Measurements from ENCODE around the gene AGFG2. TPM values are rescaled to one million over a fixed set of nuclear protein-coding genes. Genes with fewer than 3 reads are reported as not detected.

AGFG2 gene
- total and polyA plus RNA-seq, 4 donors = 37.2 to 48.8 (median 42.3) TPM

DNA sequence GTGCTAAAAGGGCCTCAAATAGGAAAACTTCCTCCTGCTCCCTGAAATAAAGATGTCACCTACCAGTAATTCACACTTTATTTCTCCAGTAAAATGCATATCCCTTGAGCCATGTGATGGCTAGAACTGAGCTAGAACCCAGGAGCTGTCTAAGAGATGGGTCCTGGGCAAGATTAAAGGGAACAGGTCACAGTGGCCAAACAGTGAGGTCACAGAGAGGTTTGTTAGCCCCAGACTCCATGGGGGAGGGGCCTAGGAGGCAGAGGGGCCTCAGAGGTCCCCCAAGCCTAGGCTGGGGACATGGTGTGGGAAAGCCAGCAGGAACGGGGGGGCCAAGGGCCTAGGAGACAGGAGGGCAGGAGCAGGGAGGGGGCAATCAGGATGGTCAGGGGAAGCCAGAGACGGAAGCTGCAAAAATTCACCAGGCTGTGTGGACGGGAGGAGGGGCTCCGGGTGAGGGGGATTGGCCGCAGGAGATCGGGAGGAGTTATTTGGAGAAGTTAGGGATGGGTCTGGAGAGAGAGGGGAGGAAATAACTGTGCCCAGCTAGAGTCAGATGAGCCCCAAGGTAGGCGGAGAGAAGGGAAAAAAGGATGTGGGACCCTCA lies 50.4 kb downstream of the AGFG2 start:
- whole genome bisulfite sequencing = 67% methylated on average over 7 of the region's 7 CpGs
- H3K27me3 ChIP-seq (ENCODE audit: control insufficient read depth in 4 of 4, insufficient read depth in 4 of 4, low read length in 3 of 4) = no peaks in the 10 kb centered on the region
- H3K4me3 ChIP-seq (ENCODE audit: low read depth in 1 of 3, low read length in 3 of 3) = no peak overlapping the region
- H3K36me3 ChIP-seq (ENCODE audit: control insufficient read depth in 4 of 4, insufficient read depth in 3 of 4, low read depth in 1 of 4, low read length in 3 of 4) = no peaks in the 10 kb centered on the region
- no peaks in the 10 kb centered on the region for H3K9me3 ChIP-seq (ENCODE audit: control insufficient read depth in 4 of 4, low read length in 3 of 4)
- no peak for DNase-seq (ENCODE audit: low spot score)
- H3K4me1 ChIP-seq (ENCODE audit: control insufficient read depth in 4 of 4, insufficient read depth in 4 of 4, low read length in 3 of 4) = peaks cover 0 to 17% (median 11%) of the 10 kb centered on the region in 4 donors
- no peak overlapping the region for H3K27ac ChIP-seq (ENCODE audit: low read depth in 1 of 2, low read length in 2 of 2)
- no peak overlapping the region for H3K9ac ChIP-seq (ENCODE audit: low read depth in 1 of 2, low read length in 2 of 2)
- no peak for TF ChIP-seq EGR1 (IDR thresholded peaks at IDR 0.05; ENCODE audit: low read depth in 2 of 2)
- TF ChIP-seq, protein P1, sequence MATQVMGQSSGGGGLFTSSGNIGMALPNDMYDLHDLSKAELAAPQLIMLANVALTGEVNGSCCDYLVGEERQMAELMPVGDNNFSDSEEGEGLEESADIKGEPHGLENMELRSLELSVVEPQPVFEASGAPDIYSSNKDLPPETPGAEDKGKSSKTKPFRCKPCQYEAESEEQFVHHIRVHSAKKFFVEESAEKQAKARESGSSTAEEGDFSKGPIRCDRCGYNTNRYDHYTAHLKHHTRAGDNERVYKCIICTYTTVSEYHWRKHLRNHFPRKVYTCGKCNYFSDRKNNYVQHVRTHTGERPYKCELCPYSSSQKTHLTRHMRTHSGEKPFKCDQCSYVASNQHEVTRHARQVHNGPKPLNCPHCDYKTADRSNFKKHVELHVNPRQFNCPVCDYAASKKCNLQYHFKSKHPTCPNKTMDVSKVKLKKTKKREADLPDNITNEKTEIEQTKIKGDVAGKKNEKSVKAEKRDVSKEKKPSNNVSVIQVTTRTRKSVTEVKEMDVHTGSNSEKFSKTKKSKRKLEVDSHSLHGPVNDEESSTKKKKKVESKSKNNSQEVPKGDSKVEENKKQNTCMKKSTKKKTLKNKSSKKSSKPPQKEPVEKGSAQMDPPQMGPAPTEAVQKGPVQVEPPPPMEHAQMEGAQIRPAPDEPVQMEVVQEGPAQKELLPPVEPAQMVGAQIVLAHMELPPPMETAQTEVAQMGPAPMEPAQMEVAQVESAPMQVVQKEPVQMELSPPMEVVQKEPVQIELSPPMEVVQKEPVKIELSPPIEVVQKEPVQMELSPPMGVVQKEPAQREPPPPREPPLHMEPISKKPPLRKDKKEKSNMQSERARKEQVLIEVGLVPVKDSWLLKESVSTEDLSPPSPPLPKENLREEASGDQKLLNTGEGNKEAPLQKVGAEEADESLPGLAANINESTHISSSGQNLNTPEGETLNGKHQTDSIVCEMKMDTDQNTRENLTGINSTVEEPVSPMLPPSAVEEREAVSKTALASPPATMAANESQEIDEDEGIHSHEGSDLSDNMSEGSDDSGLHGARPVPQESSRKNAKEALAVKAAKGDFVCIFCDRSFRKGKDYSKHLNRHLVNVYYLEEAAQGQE (IDR thresholded peaks at IDR 0.05) = no peak
- TF ChIP-seq RXRA (IDR thresholded peaks at IDR 0.05) = no peak
- TF ChIP-seq JUND (IDR thresholded peaks at IDR 0.05) = no peak
- TF ChIP-seq FOXA2 (IDR thresholded peaks at IDR 0.05) = no peak
- TF ChIP-seq, protein P2, sequence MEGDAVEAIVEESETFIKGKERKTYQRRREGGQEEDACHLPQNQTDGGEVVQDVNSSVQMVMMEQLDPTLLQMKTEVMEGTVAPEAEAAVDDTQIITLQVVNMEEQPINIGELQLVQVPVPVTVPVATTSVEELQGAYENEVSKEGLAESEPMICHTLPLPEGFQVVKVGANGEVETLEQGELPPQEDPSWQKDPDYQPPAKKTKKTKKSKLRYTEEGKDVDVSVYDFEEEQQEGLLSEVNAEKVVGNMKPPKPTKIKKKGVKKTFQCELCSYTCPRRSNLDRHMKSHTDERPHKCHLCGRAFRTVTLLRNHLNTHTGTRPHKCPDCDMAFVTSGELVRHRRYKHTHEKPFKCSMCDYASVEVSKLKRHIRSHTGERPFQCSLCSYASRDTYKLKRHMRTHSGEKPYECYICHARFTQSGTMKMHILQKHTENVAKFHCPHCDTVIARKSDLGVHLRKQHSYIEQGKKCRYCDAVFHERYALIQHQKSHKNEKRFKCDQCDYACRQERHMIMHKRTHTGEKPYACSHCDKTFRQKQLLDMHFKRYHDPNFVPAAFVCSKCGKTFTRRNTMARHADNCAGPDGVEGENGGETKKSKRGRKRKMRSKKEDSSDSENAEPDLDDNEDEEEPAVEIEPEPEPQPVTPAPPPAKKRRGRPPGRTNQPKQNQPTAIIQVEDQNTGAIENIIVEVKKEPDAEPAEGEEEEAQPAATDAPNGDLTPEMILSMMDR (IDR thresholded peaks at IDR 0.05; ENCODE audit: low read depth, low read length, missing input control) = no peak
- TF ChIP-seq, protein P3, sequence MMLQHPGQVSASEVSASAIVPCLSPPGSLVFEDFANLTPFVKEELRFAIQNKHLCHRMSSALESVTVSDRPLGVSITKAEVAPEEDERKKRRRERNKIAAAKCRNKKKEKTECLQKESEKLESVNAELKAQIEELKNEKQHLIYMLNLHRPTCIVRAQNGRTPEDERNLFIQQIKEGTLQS (IDR thresholded peaks at IDR 0.05) = no peak
- no peak for TF ChIP-seq GABPA (IDR thresholded peaks at IDR 0.05 in 1 of 2, conservative IDR thresholded peaks at IDR 0.05 in 1 of 2)
- TF ChIP-seq, protein P4, sequence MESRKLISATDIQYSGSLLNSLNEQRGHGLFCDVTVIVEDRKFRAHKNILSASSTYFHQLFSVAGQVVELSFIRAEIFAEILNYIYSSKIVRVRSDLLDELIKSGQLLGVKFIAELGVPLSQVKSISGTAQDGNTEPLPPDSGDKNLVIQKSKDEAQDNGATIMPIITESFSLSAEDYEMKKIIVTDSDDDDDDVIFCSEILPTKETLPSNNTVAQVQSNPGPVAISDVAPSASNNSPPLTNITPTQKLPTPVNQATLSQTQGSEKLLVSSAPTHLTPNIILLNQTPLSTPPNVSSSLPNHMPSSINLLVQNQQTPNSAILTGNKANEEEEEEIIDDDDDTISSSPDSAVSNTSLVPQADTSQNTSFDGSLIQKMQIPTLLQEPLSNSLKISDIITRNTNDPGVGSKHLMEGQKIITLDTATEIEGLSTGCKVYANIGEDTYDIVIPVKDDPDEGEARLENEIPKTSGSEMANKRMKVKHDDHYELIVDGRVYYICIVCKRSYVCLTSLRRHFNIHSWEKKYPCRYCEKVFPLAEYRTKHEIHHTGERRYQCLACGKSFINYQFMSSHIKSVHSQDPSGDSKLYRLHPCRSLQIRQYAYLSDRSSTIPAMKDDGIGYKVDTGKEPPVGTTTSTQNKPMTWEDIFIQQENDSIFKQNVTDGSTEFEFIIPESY (IDR thresholded peaks at IDR 0.05) = no peak
- no peak for TF ChIP-seq HNF4A (conservative IDR thresholded peaks at IDR 0.05)
- TF ChIP-seq RAD21 (IDR thresholded peaks at IDR 0.05) = no peak
- TF ChIP-seq HNF4G (IDR thresholded peaks at IDR 0.05) = no peak
- no peak for TF ChIP-seq YY1 (IDR thresholded peaks at IDR 0.05)
- TF ChIP-seq FOXA1 (IDR thresholded peaks at IDR 0.05) = no peak
- no peak for TF ChIP-seq TAF1 (conservative IDR thresholded peaks at IDR 0.05)
- TF ChIP-seq, protein P5, sequence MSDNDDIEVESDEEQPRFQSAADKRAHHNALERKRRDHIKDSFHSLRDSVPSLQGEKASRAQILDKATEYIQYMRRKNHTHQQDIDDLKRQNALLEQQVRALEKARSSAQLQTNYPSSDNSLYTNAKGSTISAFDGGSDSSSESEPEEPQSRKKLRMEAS (IDR thresholded peaks at IDR 0.05) = no peak
- no peak for TF ChIP-seq SP1 (IDR thresholded peaks at IDR 0.05)

Data from liver (tissue), 9 donors.